ENCODE results near the gene TULP3.

Gene TULP3

DNA sequence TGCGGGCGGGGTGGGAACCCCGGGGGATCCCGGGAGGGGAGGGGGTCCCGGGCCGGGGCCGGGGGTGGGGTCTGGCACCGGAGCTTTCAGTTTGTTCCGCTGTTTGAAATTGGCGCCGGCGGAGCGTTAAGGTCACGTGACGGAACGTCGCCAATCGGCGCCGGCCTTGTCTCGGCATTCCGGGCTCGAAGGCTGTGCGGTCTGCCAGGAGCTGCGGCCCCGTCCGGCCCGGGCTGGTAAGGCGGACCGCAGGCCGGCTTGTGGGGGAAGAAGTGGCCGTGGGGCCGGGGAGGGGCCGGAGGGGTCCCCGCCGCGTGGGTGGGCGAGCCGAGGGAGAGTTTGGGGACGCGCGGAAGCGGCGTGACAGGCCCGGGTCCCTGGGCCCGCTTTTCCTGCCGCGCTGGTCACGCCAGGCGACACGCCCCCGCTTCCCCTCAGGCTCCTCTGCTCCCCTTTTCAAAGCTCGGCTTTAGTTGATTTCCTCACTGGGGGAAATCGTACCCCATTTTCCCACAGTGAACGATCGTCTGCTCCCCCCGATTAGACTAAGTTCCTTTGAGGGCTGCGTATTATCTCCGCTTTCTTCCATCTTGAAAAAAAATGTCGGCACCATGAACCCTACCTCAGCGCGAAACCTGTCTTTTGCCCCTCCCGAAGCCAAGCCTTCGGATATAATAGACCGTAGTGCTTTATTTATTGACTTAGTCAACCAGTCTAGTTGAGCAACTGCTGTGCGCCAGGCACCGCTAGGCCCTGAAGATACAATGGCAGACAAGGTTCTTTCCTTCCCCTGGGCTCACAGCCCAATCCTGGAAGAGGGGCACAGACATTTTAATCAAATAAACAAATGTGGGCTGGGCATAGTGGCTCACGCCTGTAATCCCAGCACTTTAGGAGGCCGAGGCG, 13.4 kb upstream of the TULP3 start, which contains the start of the genes FOXM1 and RHNO1:
Gene FOXM1, minus strand, starts transcription at position 128 of the 906 bp plus-strand sequence. CDS start 2,696 bp downstream, outside the sequence.
Gene RHNO1, plus strand, starts transcription at position 177 of the 906 bp plus-strand sequence. CDS start 8,144 bp downstream, outside the sequence.
- no peak for DNase-seq (ENCODE audit: low read depth)

DNA sequence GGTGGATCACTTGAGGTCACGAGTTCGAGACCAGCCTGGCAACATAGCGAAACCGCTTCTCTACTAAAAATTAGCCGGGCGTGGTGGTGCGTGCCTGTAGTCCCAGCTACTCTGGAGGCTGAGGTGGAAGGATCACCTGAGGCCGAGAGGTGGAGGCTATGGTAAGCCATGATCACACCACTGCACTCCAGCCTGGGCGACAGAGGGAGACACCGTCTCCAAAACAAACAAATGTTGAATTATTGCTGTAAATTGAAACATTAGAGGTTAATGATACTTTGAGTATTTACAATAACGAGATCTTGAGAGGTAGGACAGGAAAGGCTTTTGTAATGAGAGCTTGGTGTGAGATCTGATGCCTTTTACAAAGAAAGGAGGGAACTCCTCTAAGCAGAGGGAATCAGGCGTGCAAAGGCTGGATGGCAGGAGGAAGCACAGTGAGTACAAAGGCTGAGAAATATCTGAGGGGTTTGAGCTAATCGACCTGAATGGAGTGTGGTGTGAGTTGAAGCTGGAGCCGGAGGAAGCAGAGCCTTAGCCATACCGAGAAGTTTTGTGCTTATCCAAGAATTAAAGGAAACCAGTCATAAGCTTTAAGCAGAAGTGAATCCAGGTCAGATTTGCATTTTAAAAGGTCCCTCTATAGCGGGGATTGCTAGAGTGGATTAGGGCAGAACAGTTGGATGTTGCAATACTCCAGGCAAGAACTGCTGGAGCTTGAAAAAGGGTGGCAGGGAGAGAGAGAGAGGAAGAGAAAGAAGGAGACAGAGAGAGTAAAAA, 12.5 kb upstream of the TULP3 start:
- DNase-seq (ENCODE audit: low read depth): no peak

DNA sequence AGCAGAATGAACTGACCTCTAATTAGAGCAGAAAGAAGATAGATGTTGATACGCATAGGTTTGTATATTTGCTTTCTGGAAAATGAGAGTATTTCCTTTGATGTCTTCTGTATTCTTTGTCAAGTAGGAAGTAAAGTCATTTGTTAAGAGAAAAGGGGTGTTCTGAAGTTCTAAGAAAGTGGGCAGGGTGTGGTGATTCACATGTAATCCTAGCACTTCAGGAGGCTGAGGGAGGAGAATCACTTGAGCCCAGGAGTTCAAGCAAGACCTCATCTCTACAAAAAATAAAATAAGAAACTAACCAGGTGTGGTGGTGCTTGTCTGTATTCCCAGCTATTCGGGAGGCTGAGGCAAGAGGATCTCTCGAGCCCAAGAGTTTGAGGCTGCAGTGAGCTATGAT, 10.8 kb upstream of the TULP3 start:
- DNase-seq (ENCODE audit: low read depth): no peak

DNA sequence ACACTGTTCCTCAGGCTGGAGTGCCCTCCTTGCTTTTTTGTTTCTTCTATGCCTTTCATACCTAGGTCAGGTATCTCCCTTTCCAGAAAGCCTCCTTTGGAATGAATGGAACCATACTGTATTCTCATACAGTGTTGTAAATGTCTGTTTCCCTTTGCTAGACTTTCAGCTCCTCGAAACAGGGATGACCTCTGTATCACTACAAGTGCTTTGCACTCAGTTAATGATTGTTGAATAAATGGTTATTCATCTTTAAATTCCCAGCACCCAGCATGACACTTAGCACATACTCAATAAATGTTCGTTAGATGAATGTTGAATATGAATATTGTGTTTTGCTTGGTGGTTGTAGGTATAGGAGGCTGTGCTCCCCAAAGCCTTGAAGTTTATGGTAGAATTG, 5.9 kb upstream of the TULP3 start:
- no peak for DNase-seq (ENCODE audit: low read depth)

DNA sequence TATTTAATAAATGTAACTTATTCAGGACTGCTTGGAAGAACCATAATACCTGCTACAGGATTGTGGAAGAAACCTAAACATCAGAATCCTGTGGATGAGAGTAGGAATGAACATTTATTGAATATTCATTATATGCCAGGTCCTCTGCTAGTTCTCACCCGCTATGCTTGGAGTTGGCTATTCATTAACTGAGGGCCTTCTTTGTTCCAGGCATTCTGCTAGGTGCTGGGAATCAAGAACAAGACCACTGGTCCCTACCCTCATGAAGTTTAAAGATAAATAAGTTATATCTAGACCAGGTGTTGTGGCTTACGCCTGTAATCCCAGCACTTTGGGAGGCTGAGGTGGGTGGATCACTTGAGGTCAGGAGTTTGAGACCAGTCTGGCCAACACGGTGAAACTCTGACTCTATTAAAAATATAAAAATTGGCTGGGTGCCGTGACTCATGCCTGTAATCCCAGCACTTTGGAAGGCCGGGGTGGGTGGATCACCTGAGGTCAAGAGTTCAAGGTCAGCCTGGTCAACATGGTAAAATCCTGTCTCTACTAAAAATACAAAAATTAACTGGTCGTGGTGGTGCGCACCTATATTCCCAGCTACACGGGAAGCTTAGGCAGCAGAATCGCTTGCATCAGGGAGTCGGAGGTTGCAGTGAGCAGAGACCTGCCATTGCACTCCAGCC, 3.8 kb upstream of the TULP3 start:
- no peak for DNase-seq (ENCODE audit: low read depth)

DNA sequence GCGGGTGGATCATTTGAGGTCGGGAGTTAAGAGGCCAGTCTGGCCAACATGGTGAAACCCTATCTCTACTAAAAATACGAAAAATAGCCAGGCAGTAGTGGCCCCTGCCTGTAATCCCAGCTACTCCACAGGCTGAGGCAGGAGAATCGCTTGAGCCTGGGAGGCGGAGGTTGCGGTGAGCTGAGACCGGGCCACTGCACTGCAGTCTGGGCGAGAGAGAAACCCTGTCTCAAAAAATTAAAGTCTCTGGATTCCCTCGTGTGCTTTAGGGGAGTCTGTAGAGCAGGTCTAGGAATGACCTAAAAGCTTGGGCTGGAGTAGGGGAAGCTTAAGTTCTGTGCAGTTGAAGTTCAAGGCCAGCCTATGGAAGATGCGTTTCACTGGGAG, 697 bp upstream of the TULP3 start:
- DNase-seq (ENCODE audit: low read depth): no peak

DNA sequence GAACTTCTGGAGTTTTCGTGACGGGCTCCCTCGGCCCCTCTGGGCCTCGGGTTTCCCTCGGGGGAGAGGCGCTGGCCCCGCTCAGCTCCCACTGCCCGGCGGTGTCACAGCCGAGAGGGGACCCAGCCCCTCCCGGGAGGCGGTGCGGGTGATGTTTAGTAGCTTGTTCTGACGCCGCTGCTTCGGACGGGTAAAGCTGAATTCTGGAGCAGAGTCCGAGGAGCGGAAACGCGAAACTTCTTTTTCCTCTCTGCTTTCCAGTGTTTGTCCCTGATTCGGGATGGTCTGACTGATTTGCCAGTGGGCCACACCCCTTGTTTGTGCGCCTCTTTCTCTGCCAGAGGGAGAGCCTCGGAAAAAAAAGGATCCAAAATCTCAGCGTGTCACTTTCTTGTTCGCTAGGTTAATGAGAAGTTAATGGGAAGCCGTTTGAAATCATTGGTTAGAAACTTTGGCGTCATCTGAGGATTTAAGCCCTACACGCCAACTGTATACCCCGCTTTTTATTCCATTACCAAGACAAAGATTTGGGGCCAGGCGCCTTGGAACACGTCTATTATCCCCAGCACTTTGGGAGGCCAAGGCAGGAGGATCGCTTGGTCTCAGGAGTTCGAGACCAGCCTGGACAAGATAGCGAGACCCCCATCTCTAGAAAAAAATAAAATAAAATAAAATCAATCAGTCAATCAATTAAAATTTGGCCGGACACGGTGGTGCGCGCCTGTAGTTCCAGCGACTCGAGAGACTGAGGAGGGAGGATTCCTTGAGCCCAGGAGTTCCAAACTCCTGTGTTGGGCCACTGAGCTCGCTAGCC, 756 bp downstream of the TULP3 start:
- DNase-seq (ENCODE audit: low read depth): no peak

DNA sequence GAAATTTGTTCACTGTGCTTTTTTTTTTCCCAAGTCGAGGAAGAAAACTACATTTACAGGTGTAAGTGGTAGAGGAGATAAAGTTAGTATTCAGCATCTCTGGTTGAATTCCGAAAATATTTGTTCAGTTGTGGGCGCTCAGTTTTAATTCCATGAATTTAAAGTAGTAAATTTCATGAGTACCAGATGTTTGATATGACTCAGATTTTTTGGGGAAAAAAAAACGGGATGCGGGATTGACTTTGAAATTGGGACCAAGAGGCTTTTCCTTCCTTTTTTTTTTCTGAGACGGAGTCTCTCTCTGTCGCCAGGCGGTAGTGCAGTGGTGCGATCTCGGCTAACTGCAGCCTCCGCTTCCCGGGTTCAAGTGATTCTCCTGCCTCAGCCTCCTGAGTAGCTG, 1.6 kb downstream of the TULP3 start:
- no peak for DNase-seq (ENCODE audit: low read depth)

DNA sequence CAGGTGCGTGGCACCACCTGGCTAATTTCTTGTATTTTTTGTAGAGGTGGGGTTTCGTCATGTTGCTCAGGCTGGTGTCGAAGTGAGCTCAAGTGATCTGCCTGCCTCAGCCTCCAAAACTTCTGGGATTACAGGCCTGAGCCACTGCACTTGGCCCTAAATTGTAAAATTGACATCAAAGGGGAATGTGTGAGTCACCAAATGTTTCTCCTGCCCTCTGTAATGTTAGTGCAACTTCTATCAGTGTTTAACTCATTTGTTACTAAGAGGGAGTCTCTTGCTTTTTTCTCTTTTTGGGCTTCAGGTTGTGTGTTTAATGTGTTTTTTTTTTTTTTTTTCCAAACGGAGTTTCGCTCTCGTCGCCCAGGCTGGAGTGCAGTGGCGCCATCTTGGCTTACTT, 2.3 kb downstream of the TULP3 start:
- DNase-seq (ENCODE audit: low read depth): peak; percentile 81

DNA sequence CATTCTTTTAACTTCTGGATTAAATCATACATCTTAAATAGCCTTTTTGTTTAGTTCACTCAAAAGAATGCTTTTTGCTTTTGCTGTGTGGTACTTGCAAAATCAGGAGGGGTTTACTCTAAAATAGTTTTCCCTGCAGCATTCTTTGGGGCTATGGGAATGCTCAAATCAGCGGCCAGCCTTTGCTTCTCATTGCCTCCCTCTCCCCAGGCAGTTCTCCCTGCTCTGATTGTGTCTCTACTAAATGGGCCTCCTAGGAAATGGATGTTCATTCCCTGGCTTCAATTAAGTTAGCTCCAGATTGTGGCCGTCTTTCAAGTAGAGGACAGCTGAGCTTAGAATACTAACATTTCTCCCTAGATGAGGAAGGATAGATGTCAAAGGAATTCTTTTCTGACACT, 4.4 kb downstream of the TULP3 start:
- DNase-seq (ENCODE audit: low read depth): no peak

DNA sequence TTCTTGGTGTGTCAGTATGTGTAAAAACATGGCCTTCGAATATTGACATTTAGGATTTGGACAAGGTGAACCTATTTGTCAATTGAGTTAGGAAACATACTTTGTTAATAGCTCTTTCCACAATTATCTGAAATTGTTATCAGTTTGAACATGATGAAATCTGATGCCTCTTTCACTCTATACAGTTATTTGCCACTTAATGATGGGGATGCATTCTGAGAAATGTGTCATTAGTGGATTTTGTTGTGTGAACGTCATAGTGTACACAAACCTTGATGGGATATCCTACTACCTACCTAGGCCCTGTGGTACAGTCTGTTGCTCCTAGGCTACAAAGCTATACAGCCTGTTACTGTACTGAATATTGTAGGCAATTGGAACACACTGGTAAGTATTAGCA, 4.8 kb downstream of the TULP3 start:
- DNase-seq (ENCODE audit: low read depth): no peak

DNA sequence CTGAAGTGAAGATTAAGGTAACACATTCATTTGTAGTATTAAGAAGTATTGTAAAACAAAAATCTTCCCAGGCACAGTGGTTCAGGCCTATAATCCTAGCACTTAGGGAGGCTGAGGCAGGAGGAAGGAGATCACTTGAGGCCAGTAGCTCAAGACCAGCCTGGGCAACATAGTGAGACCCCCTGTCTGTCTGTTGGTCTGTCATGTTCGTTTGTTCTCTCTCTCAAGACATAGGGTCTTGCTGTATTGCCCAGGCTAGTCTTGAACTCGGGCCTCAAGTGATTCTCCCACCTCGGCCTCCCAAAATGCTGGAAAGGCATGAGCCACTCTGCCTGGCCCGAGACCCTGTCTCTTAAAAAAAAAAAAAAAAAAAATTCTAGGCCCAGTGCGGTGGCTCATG, 6.7 kb downstream of the TULP3 start:
- no peak for DNase-seq (ENCODE audit: low read depth)

DNA sequence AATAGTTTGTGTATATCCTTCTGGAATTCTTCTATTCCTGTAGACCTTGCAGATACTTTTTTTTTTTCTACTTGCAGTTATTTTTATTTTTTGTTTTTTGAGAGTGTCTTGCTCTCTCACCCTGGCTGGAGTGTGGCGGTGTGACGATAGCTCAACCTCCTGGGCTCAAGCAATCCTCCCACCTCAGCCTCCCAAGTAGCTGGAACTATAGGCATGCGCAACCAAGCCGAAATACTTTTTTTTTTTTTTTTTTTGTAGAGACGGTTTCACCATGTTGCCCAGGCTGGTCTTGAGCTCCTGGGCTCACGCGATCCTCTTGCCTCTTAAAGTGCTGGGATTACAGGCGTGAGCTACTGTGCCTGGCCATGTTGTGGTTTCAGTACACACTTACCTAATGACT, 10.0 kb downstream of the TULP3 start:
- DNase-seq (ENCODE audit: low read depth): no peak

DNA sequence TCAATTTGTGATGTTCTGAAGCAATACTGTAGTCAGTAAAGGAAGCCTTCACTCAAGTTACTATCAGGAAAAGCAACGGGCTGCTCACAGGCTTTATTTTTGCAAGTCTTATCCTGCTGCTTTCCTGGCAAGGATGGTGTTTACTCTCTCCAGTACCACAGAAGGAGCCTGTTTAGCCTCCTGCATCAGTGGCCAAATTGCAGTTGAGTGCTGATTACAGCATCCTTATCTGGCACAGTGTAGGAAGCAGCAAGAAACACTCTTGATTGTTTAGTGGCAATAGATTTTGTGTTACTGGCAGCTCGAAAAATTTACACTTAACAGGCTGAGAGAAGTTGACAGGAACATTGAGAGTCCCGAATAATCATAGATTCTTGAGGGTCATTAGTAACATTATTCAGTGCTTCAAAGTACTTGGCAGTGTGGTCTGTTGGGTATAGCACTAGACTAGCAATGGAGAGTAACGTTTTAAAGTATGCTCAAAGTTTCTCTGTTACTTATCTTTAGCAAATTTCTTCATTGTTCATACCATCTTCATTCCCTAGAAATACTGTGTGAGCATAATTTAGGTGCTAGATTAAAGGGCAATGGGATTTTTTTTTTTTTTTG, 11.7 kb downstream of the TULP3 start:
- no peak for DNase-seq (ENCODE audit: low read depth)

DNA sequence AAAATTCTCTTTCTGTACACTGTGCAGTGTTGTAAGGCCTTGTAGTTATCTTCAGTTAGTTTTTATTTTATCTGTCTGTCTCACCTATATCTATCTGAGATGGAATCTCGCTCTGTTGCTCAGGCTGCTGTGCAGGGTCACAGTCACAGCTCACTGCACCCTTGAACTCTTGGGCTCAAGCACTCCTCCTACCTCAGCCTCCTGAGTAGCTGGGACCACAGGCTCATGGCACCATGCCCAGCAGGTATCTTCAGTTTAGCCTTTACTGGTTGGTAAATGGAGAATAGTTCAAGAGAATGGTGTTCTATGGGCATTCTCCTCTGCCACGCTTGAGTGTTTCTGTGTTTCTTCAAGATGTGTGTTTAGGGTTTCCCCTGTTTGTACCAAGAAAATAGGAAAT, 13.6 kb downstream of the TULP3 start:
- no peak for DNase-seq (ENCODE audit: low read depth)

DNA sequence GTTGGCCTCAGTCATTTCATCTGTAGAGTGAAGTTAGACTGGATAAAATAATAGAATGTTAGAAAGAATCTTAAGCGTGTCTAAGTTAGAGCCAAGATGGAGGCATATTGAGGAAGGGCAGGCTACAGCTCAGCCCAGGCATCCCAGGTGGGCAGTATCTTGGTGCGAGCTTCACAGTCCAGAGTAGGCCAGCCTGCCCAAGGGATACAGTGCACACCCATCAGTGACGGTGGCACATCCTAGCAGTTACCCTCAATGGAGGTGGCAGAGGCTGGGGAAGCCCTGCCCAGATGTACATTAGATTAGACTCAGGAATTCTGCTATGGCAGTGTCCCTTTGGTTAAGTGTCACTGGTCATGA, 21.5 kb downstream of the TULP3 start:
- no peak for DNase-seq (ENCODE audit: low read depth)

DNA sequence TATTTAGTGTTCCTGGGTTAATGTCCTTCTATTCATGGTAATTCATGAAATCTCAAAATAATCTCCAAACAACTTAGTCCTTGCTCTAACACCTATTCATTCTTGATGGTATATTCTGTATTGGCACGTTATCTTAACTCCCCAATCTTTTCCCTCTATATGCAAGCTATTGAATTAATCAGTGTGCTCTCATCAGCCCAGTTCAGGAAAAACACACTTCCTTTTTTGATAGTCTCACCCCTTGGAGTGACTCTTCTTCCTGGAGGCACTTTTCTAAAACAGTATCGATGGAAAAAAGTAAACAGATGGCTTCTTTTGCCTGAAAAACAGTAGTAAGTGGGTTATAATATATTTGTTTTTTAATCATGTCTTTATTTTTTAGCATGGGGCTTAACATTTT, 28.6 kb downstream of the TULP3 start:
- DNase-seq (ENCODE audit: low read depth): no peak

DNA sequence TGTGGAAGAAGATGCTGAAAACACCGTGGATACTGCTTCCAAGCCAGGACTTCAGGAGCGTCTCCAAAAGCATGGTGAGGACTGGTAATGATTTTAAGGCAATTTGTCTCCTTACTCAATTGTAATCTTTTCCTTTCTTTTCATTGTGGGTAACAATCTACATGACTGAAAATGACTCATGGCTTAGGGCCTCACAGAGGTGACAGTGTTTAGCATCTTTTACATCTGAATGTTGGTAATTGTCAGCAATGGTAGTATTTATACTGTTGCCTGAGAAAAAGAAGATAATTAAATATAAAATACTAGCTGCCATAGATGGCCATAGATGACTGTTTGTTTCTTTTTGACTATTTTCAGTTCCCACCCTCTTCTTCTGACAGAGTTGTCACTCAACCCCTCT, 31.6 kb downstream of the TULP3 start:
- DNase-seq (ENCODE audit: low read depth): no peak

DNA sequence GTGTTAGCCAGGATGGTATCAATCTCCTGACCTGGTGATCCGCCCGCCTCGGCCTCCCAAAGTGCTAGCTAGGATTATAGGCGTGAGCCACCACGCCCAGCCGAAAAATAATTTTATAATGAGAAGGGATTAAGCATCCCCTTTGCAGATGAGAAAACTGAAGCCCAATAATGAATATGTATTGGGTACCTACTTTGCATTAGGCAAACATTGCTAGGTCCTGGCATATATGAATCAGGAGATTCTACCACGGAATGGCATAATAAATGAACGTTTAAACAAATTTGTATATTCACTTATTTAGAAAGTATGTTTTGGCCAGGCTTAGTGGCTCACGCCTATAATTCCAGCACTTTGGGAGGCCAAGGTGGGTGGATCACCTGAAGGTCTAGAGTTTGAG, 32.4 kb downstream of the TULP3 start:
- no peak for DNase-seq (ENCODE audit: low read depth)

DNA sequence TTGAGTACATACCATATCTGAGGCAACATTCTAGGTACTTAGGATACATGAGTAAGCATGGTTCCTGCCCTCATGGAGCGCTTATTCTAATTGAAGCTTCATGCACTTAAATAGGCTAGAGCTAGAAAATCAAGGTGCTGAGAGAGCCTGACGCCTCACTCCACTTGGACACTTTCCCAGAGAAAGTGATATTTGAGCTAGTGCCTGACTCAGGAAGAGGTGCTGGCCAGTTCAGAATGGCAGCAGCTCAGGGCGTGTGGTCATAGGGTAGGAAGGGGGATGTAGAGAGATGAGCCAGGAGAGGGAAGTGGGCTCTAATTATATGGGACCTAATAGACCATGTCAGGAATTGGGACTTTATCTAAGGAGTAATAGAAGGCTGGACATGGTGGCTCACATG, 33.3 kb downstream of the TULP3 start:
- DNase-seq (ENCODE audit: low read depth): no peak

DNA sequence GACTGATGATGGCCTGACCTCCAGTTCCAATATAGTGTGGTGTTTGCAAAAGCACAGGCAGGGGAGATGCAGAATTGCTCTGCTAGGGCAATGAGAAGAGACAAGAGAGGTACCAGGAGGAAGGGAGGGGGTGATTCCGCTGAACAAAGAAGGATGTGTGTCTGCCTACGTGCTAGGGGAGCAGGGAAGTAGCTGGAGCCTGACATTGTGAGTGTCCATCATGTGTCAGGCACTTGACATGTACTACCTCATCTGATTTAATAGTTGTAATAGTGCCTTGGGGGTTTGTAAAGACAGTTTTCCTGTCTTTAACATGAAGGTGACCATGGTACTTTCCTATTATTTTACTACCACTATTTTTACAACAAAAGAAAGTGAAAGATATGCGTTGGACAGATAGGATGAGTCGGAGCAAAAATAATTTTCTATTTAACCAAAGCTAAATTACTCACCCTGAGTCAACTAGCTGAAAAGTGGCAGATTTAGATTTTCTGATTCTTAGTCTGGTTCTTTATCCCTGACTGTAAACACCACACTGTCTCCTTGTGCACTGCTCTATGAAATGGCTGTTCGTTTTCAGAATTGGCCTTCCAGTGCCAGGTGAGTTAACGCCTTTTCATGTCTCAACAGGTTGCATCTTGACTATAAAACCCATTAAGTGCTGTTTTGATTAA, 34.8 kb downstream of the TULP3 start:
- DNase-seq (ENCODE audit: low read depth): no peak

Measured in GM04503 (cell line).